Kidney epithelial cell (primary cell): ENCODE measurements around the gene CDH12. TPM values are rescaled to one million over a fixed set of nuclear protein-coding genes. Genes with fewer than 3 reads are reported as not detected.

Experiments used
- DNase-seq: peaks from one replicate; pipeline ENCODE4 v3.0.0-alpha.2; 2010; ENCODE audit warnings: low read depth
- H3K27me3 ChIP-seq: 2 replicates; pipeline ENCODE4 v1.6.0; 2011; ENCODE audit warnings: low read length; ENCODE audit not compliant: control insufficient read depth, insufficient read depth
- H3K36me3 ChIP-seq: 2 replicates; pipeline ENCODE4 v1.5.1; 2011; ENCODE audit warnings: low read length; ENCODE audit not compliant: control insufficient read depth, insufficient read depth
- H3K4me3 ChIP-seq: 2 replicates; pipeline ENCODE4 v1.5.1; 2011; ENCODE audit warnings: low read depth, mild to moderate bottlenecking, control low read depth, low read length
- total RNA-seq: library from RNA; depleted of rRNA; stranded (reverse); fragments of >200 nt; gene quantifications from 2 replicates; pipeline ENCODE4 v1.2.3, GENCODE V29; 2015
- TF ChIP-seq, protein P1 (sequence below): IDR thresholded peaks from 2 replicates; pipeline ENCODE4 v1.5.1; 2011; ENCODE audit warnings: mild to moderate bottlenecking, moderate library complexity, low read length, control low read depth, inconsistent platforms; ENCODE audit not compliant: insufficient read depth, poor library complexity, severe bottlenecking

The CDH12 gene
- total RNA-seq, 1 donor from 2014 or later, result not detected

DNA sequence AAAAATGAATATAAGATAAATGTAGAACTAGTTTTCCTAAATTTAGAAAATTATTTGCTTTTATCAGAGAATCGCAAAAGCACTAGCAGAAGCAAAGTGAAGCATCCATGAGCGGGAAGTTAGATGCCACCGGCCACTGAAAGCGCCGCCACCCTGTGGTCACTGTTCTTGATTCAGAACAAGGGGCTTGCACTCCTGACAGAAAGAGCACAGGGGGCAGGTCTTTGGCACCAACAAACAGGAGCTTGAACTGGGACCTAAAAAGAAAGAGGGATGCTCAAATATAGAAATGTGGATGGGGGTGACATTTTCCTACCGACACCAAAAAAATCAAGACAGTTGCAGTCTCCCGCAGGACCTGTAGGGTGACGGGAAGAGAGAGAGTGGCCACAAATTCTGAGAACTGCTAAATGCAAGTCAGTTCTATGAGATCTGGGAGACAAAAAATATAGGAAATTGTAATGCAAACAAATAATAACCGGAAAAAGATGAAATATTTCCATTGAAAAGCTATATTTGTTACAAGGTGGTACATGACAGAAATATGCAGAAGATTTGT, 144.3 kb downstream of the CDH12 start:
- TF ChIP-seq, protein P1, sequence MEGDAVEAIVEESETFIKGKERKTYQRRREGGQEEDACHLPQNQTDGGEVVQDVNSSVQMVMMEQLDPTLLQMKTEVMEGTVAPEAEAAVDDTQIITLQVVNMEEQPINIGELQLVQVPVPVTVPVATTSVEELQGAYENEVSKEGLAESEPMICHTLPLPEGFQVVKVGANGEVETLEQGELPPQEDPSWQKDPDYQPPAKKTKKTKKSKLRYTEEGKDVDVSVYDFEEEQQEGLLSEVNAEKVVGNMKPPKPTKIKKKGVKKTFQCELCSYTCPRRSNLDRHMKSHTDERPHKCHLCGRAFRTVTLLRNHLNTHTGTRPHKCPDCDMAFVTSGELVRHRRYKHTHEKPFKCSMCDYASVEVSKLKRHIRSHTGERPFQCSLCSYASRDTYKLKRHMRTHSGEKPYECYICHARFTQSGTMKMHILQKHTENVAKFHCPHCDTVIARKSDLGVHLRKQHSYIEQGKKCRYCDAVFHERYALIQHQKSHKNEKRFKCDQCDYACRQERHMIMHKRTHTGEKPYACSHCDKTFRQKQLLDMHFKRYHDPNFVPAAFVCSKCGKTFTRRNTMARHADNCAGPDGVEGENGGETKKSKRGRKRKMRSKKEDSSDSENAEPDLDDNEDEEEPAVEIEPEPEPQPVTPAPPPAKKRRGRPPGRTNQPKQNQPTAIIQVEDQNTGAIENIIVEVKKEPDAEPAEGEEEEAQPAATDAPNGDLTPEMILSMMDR, result no peak
- Histone ChIP-seq H3K4me3 (no peak overlapping the region), H3K27me3 (no peaks in the 10 kb centered on the region), H3K36me3 (no peaks in the 10 kb centered on the region)
- DNase-seq, result no peak

DNA sequence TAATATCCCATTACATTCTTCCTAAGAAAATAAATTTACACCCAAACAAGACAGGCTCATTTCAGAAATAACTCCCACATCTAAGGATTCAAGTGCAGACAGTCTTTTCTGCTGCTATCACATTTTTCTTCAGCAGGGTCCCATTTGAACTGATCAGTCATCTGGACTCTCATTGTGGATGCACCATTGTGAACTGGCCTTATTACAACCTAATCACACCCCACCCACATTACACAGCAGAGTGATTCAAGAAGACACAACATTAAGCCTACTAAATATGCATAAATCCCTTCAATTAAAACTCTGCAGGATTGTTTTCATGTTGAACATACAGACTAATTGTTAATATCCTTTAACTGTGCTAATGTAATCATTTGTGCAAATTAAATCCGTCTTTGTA, 146.2 kb downstream of the CDH12 start:
- Histone ChIP-seq H3K27me3 (no peaks in the 10 kb centered on the region), H3K36me3 (no peaks in the 10 kb centered on the region), H3K4me3 (no peak overlapping the region)
- no peak for DNase-seq
- TF ChIP-seq, protein P1, result no peak

DNA sequence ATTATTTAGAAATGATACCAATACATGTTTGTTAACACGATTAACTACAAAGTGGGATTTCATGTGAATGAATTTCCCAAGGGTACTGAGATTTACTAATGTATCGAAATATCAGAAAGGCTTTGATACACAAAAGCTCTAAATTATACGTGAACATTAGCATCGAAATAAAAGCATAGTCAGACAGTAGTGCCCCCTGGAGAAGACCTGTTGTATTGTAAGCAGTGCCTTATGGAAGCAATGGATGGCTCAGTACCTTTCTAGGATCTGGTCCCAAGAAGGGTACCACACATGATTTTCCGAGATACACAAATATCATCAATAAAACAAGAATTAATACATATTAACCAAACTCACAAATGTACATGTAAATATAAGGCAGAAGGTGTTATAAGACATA, 153.8 kb downstream of the CDH12 start:
- TF ChIP-seq, protein P1, result no peak
- Histone ChIP-seq H3K36me3 (no peaks in the 10 kb centered on the region), H3K27me3 (no peaks in the 10 kb centered on the region), H3K4me3 (no peak overlapping the region)
- no peak for DNase-seq

DNA sequence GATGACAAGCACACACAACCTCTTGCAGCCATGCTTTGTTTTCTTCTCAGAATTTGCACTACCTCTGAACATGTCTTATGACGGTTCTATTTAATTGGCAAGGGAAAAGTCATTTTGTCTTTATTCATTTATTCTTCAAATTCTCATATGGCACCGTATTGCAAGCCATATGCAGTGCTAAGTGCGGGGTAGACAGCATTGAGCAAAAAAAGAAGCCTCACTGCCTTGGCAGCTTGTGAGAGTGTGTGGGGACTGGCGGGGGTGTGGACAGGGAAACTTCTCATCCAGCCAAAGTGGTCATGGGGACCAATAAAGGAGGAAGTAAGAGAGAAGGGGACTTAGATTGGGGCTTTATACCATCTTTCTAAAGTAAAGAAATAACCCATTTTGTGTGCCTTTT, 160.0 kb downstream of the CDH12 start:
- no peak for DNase-seq
- H3K36me3 ChIP-seq, result no peaks in the 10 kb centered on the region
- no peaks in the 10 kb centered on the region for H3K27me3 ChIP-seq
- TF ChIP-seq, protein P1, result no peak
- no peak overlapping the region for H3K4me3 ChIP-seq

DNA sequence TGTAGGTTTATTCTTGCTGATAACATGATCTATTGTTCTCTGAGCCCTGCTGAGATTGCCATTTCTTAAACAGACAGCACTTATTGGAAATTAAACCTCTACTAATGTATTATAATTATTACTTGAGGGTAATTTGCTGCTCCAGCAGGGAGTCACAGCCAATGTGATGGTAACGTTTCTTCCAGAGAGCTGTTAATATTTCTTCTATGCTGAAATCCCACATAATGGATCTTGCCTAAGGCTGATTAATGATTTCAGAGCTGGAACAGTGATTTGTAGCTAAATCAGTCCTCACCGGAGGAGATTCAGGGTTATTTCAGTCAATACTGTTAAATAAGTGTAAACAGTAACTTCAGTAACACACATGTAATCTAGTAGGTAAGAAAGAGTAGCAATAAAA, 170.1 kb downstream of the CDH12 start:
- DNase-seq, result no peak
- no peaks in the 10 kb centered on the region for H3K36me3 ChIP-seq
- no peaks in the 10 kb centered on the region for H3K27me3 ChIP-seq
- no peak overlapping the region for H3K4me3 ChIP-seq
- TF ChIP-seq, protein P1, result no peak

DNA sequence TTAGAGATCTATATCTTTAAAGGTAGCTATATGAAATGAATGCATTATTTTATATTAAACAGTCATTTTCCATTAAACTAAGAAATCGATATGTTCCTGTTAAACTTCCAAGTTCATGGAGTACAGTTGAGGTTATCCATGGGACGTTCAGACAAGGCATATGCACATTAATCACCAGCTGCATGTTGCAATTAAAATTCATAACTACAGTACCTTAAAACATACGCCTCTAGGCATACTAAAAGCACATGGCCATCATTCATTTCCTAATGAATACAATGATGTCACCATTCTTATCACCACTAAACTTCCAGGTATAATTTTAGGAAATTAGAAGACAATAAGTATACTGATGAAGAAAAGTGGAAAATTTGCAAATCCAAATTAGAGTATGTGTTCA, 174.3 kb downstream of the CDH12 start:
- TF ChIP-seq, protein P1, result no peak
- H3K27me3 ChIP-seq, result no peaks in the 10 kb centered on the region
- H3K4me3 ChIP-seq, result no peak overlapping the region
- no peak for DNase-seq
- H3K36me3 ChIP-seq, result no peaks in the 10 kb centered on the region
